GM12878 (cell line): Measurements from ENCODE around the gene TNIP3. TPM values are rescaled to one million over a fixed set of nuclear protein-coding genes. Genes with fewer than 3 reads are reported as not detected.

ENCODE experiments used
- ATAC-seq: fragments of 200-7000 bp; cut with Tn5 transposase; 3 replicates; pipeline ENCODE4 v1.9.1; 2020; ENCODE audit warnings: mild to moderate bottlenecking, moderate library complexity
- BruUV-seq: library from RNA; stranded (reverse); fragments of 400-500 nt; replicated peaks from 2 replicates; lab custom pipeline; 2021; lab: Mats Ljungman, UMichigan
- CTCF ChIA-PET: fragments of 300-600 bp; sonication (Branson Sonifier 250); formaldehyde crosslinking; extraction: SDS; loops from one replicate; lab custom pipeline; 2021; ENCODE audit warnings: inconsistent platforms; lab: Yijun Ruan, JAX
- POLR2A ChIA-PET: fragments of 350-600 bp; formaldehyde crosslinking; extraction: SDS; loops from one replicate; lab custom pipeline; 2021; ENCODE audit warnings: inconsistent platforms; lab: Charles Lee
- RAD21 ChIA-PET: fragments of 300-600 bp; sonication (Branson Sonifier 250); formaldehyde crosslinking; loops from one replicate; lab custom pipeline; 2023; ENCODE audit warnings: antibody characterized with exemption; ENCODE audit not compliant: unreplicated experiment; lab: Charles Lee
- SMC1A ChIA-PET: fragments of 300-600 bp; sonication (Branson Sonifier 250); formaldehyde crosslinking; loops from one replicate; lab custom pipeline; 2023; ENCODE audit not compliant: unreplicated experiment, uncharacterized antibody; lab: Charles Lee
- DNase-seq: peaks from one replicate; pipeline ENCODE4 v3.0.0-alpha.2; 2011; ENCODE audit warnings: low read depth, low spot score
- FAIRE-seq: peaks from 3 replicates; lab custom pipeline; 2011; peaks lifted over from hg19 to GRCh38; lab: Jason Lieb, UNC
- H2AFZ ChIP-seq: 2 replicates; pipeline ENCODE4 v1.6.0; 2011; ENCODE audit warnings: low read depth, low read length, control low read depth; ENCODE audit not compliant: control insufficient read depth
- H3K27ac ChIP-seq: 2 replicates; pipeline ENCODE4 v1.5.1; 2011; ENCODE audit warnings: control low read depth; ENCODE audit not compliant: control insufficient read depth, insufficient read depth
- H3K27me3 ChIP-seq, 2 experiments: replicated peaks in 1 of 2; 2 replicates each; pipeline versions ENCODE4 v1.6.0 to v1.6.1; 2011; ENCODE audit warnings: low read length in 1 of 2; ENCODE audit not compliant: control insufficient read depth in 2 of 2, insufficient read depth in 2 of 2
- H3K36me3 ChIP-seq, 2 experiments: 2 replicates each; pipeline ENCODE4 v1.5.1; 2011; ENCODE audit warnings: low read length in 1 of 2; ENCODE audit not compliant: control insufficient read depth in 2 of 2, insufficient read depth in 2 of 2
- H3K4me1 ChIP-seq: 2 replicates; pipeline ENCODE4 v1.6.1; 2011; ENCODE audit warnings: mild to moderate bottlenecking, low read length, moderate library complexity, mixed read lengths; ENCODE audit not compliant: control insufficient read depth, insufficient read depth
- H3K4me2 ChIP-seq: 2 replicates; pipeline ENCODE4 v1.6.0; 2011; ENCODE audit warnings: control low read depth; ENCODE audit not compliant: control insufficient read depth, insufficient read depth
- H3K4me3 ChIP-seq: fragments of 200-600 bp; sonication (generic); 2 replicates; pipeline ENCODE4 v1.5.1; 2016
- H3K79me2 ChIP-seq: 2 replicates; pipeline ENCODE4 v1.6.0; 2011; ENCODE audit warnings: low read length; ENCODE audit not compliant: control insufficient read depth, insufficient read depth
- H3K9ac ChIP-seq: 2 replicates; pipeline ENCODE4 v1.8.0; 2011; ENCODE audit warnings: low read length, control low read depth, mixed read lengths; ENCODE audit not compliant: control insufficient read depth, insufficient read depth
- H3K9me3 ChIP-seq: replicated peaks from 3 replicates; pipeline ENCODE4 v1.5.1; 2011; ENCODE audit warnings: mild to moderate bottlenecking, low read length; ENCODE audit not compliant: control insufficient read depth, insufficient read depth
- H4K20me1 ChIP-seq: 2 replicates; pipeline ENCODE4 v1.6.0; 2011; ENCODE audit not compliant: control insufficient read depth, insufficient read depth
- CREM ChIP-seq: IDR thresholded peaks from 2 replicates; pipeline ENCODE4 v1.6.1; 2014; ENCODE audit warnings: antibody characterized with exemption, low read depth
- E4F1 ChIP-seq: fragments of 450-650 bp; IDR thresholded peaks from 2 replicates; pipeline ENCODE4 v1.6.1; 2018; ENCODE audit warnings: borderline replicate concordance, mild to moderate bottlenecking; ENCODE audit not compliant: partially characterized antibody
- ELK1 ChIP-seq: IDR thresholded peaks from 2 replicates; pipeline ENCODE4 v1.6.1; 2012; ENCODE audit warnings: low read depth, low read length, improper control_type of control experiment
- JUNB ChIP-seq: IDR thresholded peaks from 2 replicates; pipeline ENCODE4 v1.6.1; 2016; ENCODE audit warnings: antibody characterized with exemption, mild to moderate bottlenecking
- MYB ChIP-seq: fragments of 150-350 bp; IDR thresholded peaks from 2 replicates; pipeline ENCODE4 v1.6.1; 2014; ENCODE audit warnings: mild to moderate bottlenecking, low read depth, low read length, borderline replicate concordance
- MYC ChIP-seq: IDR thresholded peaks from 2 replicates; pipeline ENCODE4 v1.6.1; 2011; ENCODE audit warnings: mild to moderate bottlenecking, low read length, moderate library complexity, inconsistent platforms; ENCODE audit not compliant: insufficient read depth, insufficient replicate concordance, insufficient read length, severe bottlenecking
- NR2C1 ChIP-seq: fragments of 450-650 bp; IDR thresholded peaks from 2 replicates; pipeline ENCODE4 v1.6.1; 2017; ENCODE audit warnings: antibody characterized with exemption, mild to moderate bottlenecking, moderate library complexity
- PAX8 ChIP-seq: fragments of 450-650 bp; IDR thresholded peaks from 2 replicates; pipeline ENCODE4 v1.6.1; 2017; ENCODE audit warnings: mild to moderate bottlenecking, moderate library complexity
- POLR2AphosphoS2 ChIP-seq: IDR thresholded peaks from 2 replicates; pipeline ENCODE4 v1.6.1; 2011; ENCODE audit warnings: low read depth, mild to moderate bottlenecking, low read length, improper control_type of control experiment, moderate library complexity
- PRDM15 ChIP-seq: fragments of 450-650 bp; formaldehyde crosslinking; IDR thresholded peaks from 2 replicates; pipeline ENCODE4 v1.4.0; 2020; ENCODE audit warnings: mild to moderate bottlenecking, moderate library complexity
- SIX5 ChIP-seq: IDR thresholded peaks from 2 replicates; pipeline ENCODE4 v1.6.1; 2011; ENCODE audit warnings: mild to moderate bottlenecking, low read depth, low read length, moderate library complexity; ENCODE audit not compliant: severe bottlenecking
- SUPT20H ChIP-seq: IDR thresholded peaks from 2 replicates; pipeline ENCODE4 v1.6.1; 2011; ENCODE audit warnings: low read depth, mild to moderate bottlenecking, low read length, moderate library complexity, borderline replicate concordance; ENCODE audit not compliant: control insufficient read depth
- SUZ12 ChIP-seq: fragments of 200-600 bp; sonication (generic); IDR thresholded peaks from one replicate; pipeline ENCODE4 v1.6.1; 2018; ENCODE audit warnings: antibody characterized with exemption, mild to moderate bottlenecking; ENCODE audit not compliant: unreplicated experiment
- WGBS: methylation state at CpG from one replicate; pipeline ENCODE4 v1.1.6; 2016; ENCODE audit warnings: low lambda C conversion rate; ENCODE audit not compliant: insufficient replicate concordance, insufficient coverage; ENCODE audit errors: missing lambda C conversion rate; 5-methylcytosine and 5-hydroxymethylcytosine counted together
- in situ Hi-C: fragments of 300-500 bp; cut with MboI; formaldehyde crosslinking; loops from 9 replicates; pipeline ENCODE4 v1.14.3; 2018; ENCODE audit warnings: mixed read lengths
- intact Hi-C: fragments of 100-400 bp; cut with micrococcal nuclease; formaldehyde crosslinking; loops from one replicate; pipeline ENCODE4 v1.14.2; 2022; ENCODE audit not compliant: unreplicated experiment
- polyA plus RNA-seq, 11 experiments: library from polyadenylated mRNA; depleted of rRNA in 4 of 11; unstranded in 6 of 11; stranded (reverse) in 5 of 11; fragments of >200 nt; fragmentation: Nextera tagmentation in 4 of 11; fragmentation: Illumina TruSeq in 1 of 11; extraction: Ambion mirVana in 4 of 11; extraction: Trizol in 1 of 11; gene quantifications; 1 replicate in 1 of 11; 2 replicates in 10 of 11; pipeline versions ENCODE4 v1.2.1 to v1.2.3, GENCODE V29; 2011 to 2016; ENCODE audit warnings: inconsistent platforms in 2 of 11, missing spikeins in 2 of 11, low read depth in 1 of 11
- total RNA-seq, 4 experiments: library from RNA; depleted of rRNA in 3 of 4; stranded (reverse); fragments of >200 nt in 3 of 4; fragmentation: Illumina TruSeq in 1 of 4; extraction: Trizol in 1 of 4; gene quantifications; 2 replicates each; pipeline versions ENCODE4 v1.2.1 to v1.2.3, GENCODE V29; 2013 to 2021
- TF ChIP-seq, protein P1 (sequence below): IDR thresholded peaks from 2 replicates; pipeline ENCODE4 v1.6.1; 2012; ENCODE audit warnings: low read length, inconsistent platforms
- TF ChIP-seq, protein P2 (sequence below): IDR thresholded peaks from 2 replicates; pipeline ENCODE4 v1.6.1; 2011; ENCODE audit warnings: low read depth, low read length, improper control_type of control experiment, borderline replicate concordance

Gene TNIP3
- total and polyA plus RNA-seq, 10 of the 15 experiments (the other 5 are each of a cell fraction or from before 2014, with no cell fraction given): 0.21 to 1.4 (median 0.67) TPM

- Histone ChIP-seq H3K4me3 (no peak overlapping the region), H3K27ac (no peak overlapping the region), H3K36me3 (no peaks in the 10 kb centered on the region), H3K4me2 (no peak overlapping the region), H4K20me1 (no peaks in the 10 kb centered on the region), H3K9me3 (no peaks in the 10 kb centered on the region), H3K27me3 (0 out of 4 replicates have a peak, but pooled peaks cover 0 to 2% of the 10 kb centered on the region in 2 experiments), H3K4me1 (no peaks in the 10 kb centered on the region), H3K79me2 (no peaks in the 10 kb centered on the region), H2AFZ (no peak overlapping the region), H3K9ac (no peak overlapping the region)
- FAIRE-seq: no peak
- no TSS peak for BruUV-seq
- 80% methylated on average over 4 of the region's 4 CpGs for WGBS
- DNase-seq: no peak
- ATAC-seq: no peak
- SMC1A ChIA-PET: no interaction called here
- intact Hi-C loops: no loop called here
- CTCF ChIA-PET: no interaction called here
- RAD21 ChIA-PET: no interaction called here
- POLR2A ChIA-PET: no interaction called here
- in situ Hi-C loops: no loop called here
- TF ChIP-seq SUZ12 (no peak), MYC (no peak), ELK1 (no peak), MYB (no peak), SUPT20H (no peak), E4F1 (no peak), NR2C1 (no peak), POLR2AphosphoS2 (no peak), PAX8 (no peak), CREM (no peak), PRDM15 (CRISPR knock-in tag) (no peak), SIX5 (no peak), JUNB (no peak)
- TF ChIP-seq, protein P1, sequence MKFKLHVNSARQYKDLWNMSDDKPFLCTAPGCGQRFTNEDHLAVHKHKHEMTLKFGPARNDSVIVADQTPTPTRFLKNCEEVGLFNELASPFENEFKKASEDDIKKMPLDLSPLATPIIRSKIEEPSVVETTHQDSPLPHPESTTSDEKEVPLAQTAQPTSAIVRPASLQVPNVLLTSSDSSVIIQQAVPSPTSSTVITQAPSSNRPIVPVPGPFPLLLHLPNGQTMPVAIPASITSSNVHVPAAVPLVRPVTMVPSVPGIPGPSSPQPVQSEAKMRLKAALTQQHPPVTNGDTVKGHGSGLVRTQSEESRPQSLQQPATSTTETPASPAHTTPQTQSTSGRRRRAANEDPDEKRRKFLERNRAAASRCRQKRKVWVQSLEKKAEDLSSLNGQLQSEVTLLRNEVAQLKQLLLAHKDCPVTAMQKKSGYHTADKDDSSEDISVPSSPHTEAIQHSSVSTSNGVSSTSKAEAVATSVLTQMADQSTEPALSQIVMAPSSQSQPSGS: no peak
- TF ChIP-seq, protein P2, sequence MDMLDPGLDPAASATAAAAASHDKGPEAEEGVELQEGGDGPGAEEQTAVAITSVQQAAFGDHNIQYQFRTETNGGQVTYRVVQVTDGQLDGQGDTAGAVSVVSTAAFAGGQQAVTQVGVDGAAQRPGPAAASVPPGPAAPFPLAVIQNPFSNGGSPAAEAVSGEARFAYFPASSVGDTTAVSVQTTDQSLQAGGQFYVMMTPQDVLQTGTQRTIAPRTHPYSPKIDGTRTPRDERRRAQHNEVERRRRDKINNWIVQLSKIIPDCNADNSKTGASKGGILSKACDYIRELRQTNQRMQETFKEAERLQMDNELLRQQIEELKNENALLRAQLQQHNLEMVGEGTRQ: no peak
Measured at GRCh38 chr4:121150003-121150402, 14.1 kb downstream of the TNIP3 start.
